LoVo (cell line): Measurements from ENCODE around the gene GH1.

Experiments
- DNase-seq: peaks from one replicate; pipeline ENCODE4 v3.0.0-alpha.2; 2016; ENCODE audit warnings: low spot score

The GH1 gene

DNA sequence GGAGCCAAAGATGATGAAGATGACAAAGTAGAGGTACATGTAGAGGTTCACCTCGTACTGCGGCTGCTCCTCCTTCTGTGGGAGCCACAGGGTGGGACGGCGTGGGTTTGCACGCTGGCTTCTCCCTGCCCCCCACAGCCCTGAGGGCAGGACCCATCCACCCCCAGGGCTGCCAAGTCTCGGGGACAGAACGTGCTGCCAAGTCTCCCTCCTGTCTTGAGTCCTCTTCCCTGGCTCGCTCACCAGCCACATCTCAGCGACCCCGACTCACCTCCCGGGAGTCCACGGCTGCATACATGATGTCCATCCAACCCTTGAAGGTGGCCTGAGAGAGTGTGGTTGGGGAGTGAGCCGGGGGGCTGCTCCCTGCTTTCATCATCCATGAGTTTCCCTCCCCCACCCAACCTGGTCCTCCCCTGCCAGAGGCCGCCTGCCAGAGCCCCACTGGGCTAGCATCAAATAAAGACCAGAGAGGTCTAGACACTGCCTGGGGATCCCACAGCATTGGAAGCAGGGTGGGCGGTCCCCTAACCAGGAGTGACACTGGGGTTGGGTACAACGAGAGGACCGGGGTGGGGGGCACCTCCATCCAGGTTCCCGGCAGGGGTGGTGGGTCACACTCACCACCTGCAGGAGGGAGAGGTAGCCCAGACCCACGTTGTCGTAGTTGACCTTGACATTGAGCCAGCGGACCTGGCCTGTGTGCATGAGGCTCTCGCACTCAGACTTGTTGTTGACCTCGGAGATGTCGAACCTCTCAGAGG, 26.3 kb upstream of the GH1 start:
- DNase-seq: no peak

- DNase-seq: no peak
Measured at GRCh38 chr17:63943745-63944144, 25.1 kb upstream of the GH1 start.

- no peak for DNase-seq
Measured at GRCh38 chr17:63942309-63942985, 23.8 kb upstream of the GH1 start.

- no peak for DNase-seq
Measured at GRCh38 chr17:63941751-63942150, 23.1 kb upstream of the GH1 start.

- DNase-seq: no peak
Measured at GRCh38 chr17:63941162-63941561, 22.5 kb upstream of the GH1 start.

GRCh38 chr17:63940584-63940983, 21.9 kb upstream of the GH1 start:
- no peak for DNase-seq

- no peak for DNase-seq
Measured at GRCh38 chr17:63939884-63940283, 21.2 kb upstream of the GH1 start.

GRCh38 chr17:63939401-63939800, 20.8 kb upstream of the GH1 start:
- DNase-seq: no peak

DNA sequence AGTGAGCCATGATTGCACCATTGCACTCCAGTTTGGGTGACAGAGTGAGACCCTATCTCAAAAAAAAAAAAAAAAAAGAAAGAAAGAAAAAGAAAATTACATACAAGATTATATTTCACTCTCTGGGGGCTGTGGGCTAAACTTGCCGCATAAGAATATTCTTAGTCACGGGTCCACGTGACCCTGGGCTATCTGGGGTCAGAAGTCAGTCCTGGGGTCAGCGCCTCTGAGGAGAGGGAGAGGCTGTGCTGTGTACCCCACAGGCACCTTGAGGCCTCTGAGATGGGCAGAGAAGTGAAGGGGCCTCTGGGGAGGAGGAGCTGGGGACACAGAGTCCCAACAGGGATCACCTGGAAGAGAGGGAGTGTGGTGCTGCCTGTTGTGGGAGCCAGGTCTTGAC, 19.3 kb upstream of the GH1 start:
- DNase-seq: no peak

- DNase-seq: no peak
Measured at GRCh38 chr17:63937319-63937718, 18.7 kb upstream of the GH1 start.

DNA sequence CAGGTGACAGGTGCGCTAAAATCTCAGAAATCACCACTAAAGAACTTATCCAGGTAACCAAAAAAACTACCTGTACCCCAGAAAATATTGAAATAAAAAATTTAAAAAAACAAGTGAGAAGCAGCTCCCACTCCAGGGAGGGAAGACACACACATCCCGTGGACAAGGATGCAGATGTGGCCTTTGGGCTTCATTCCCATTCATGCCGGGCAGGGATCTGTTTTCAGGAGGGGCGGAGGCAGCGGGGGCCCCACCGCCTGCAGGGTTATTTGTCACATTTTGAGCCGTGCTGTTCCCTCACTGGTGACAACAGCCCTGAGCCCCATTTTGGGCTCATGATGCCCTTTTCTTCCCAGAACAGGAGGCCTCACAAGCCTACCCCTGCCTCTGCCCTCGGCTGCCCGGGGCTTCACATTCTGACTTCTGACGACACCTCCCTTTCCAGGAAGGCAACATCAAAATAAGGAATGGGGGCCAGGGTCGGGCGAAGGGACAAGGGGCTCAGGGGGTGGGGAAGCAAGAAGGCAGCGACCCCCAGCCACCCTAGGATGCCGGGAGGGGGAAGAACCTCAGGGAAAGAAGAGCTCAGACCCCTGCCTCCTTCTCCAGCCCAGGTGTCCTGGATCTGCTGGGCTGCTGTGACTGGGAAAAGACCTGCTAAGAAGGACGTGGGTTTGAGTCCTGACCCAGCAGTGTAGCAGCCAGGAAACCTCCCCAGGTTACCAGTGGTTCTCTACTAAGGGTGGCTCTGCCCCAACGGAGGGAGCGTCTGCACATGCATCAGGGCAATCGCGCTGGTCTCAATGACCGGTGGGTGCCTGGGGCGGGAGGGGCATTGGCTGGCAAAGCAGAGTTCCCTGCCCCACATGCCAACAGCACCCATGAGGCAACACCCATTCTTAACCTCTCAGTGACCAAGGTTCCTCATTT, 15.8 kb upstream of the GH1 start:
- DNase-seq: no peak

- DNase-seq: no peak
Measured at GRCh38 chr17:63933598-63933997, 15.0 kb upstream of the GH1 start.

DNA sequence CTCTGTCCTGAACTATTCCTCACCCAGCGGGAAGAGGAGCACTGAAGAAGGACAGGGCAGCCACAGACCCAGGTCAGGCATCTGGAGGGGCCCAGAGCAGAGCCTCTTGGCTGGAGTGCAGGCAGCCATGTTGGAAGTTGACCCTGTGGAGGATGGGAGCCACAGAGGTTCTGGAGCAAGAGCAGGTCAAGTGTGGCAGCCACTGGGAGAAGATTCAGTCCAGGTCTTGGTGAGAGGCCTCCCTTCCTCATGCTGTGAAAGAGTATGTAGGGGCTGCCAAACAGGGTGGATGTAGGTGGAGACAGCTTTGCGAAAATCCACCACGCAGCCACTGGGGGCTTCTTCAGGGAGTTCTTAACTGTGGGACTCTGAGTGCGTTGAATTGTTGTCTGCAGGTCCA, 14.1 kb upstream of the GH1 start:
- no peak for DNase-seq

- no peak for DNase-seq
Measured at GRCh38 chr17:63931981-63932561, 13.4 kb upstream of the GH1 start, which contains the start of gene CD79B. Gene CD79B (minus strand): TSS chr17:63932331. CDS start chr17:63932261, 70 bp downstream.

DNA sequence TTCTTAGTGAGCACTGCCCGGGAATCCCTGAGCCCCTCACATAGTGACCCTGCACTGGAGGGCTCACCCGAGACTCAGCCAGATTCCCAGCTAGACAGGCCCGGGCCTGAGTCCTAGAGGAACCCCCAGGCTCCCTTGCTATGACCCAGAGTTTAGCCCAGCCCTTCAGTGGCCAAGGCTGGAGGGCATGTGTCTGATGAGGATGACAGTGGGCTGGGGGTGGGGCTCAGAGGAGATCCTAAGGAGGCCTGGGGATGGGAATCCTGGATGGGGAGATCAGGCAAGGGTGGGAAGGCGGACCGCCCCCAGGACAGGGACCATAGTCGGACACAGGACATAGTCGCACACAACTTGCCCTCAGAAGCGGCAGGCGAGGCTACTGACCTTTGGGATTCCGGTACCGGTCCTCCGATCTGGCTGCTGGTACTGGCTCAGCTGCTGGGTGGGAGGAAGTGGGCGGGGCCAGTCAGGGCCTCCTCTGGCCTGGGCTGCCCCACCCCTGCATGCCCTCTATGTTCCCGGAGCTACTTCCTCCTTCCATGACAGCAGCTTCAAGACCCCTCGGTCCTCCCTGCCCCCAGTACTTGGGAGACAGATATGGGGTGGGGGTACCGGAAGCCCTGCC, 12.4 kb upstream of the GH1 start:
- no peak for DNase-seq

DNA sequence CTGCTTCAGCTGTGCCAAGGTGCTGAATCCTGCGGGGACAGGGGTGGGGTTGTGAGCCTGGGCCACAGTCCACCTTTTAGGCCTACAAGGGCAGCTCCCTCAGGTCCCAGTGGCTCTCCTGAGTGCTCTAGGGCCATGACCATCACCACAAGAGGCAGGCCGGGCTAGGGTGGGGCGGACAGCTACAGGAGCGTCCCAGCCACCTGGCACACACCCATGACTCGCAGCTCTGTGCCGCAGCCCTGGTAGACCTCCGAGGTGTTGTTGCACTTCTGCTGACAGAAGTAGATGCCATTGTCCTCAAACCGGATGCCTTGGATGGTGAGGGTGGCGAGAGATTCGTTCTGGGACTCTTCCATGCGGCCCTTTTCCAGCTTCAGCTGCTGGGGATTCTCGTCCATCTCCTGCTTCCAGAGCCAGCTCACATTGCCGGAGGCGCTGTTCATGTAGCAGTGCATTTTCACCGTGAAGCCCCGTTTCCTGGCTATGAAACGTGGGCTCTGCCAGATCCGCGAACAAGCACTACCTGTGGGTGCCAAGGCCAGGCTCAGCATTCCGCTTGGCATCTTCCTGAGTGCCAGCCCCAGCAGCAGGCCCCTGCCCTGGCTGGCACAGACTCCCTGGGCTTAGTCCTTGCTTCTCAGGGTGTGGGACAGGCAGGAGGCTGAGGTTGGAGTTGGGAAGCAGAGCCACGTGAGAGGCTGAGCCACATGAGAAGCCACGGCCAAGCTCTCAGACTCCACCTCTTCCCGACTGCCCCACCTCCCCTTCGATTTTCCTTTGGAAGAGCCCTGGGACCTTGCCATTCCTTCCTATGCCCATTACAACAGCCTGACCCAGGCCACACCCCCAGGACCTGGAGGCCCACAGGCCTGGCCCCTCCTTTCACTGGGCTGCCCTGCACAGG, 11.5 kb upstream of the GH1 start:
- DNase-seq: no peak

DNA sequence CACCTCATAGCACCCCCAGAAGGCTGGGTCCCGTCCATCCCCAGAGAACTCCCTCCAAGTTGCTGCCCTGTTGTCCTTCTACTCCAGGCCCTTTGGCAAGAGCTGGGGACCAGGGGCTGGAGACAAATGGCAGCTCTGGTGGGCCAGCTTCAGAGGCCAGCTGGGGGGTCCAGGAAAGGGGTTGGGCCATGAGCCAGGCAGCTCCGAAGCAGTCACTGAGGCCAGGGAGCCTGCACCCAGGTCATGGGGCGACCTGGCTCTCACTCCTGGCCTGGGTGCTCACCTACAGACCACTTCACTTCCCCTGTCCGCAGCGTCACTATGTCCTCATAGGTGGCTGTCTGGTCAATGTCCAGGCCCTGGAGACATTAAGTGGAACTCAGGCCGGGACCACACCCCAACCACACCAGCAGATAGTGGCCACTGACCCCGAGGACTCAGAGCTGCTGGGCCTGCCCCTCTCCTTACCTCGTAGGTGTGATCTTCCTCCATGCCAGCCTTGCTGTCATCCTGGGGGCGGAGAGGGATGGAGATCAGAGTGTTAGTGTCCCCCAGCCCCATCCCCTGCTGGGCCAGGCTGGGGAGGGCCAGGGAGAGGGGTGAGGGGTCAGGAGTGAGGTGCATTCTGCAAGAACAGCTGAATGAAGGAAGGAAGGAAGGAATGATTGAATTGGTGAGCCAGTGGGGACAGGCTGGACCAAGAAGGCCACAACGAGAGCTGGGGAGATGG, 10.5 kb upstream of the GH1 start:
- DNase-seq: no peak

DNA sequence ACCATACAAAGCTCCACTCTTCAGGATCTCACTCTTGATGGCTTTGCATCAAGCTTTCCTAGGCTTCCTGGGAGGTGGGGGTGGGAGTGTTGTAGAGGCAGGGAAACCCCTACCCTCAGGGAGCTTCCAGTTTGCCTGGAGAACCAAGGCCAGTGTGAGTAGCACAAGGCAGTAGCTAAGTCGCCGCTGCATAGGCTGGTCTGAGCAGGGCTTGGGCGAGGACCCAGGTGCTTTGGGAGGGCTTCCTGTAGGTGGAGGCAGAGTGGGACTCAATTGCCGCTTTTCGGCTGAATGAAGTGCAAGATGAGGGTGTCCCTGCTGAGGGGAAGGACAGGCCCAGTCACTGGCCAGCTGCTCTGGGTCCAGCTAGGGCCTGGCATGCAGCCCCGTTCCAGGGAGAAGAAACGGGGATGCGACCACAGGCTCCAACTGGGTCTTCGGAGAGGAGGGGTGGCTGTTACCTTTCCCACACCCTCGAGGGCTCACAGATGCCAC, 9.6 kb upstream of the GH1 start:
- DNase-seq: no peak

DNA sequence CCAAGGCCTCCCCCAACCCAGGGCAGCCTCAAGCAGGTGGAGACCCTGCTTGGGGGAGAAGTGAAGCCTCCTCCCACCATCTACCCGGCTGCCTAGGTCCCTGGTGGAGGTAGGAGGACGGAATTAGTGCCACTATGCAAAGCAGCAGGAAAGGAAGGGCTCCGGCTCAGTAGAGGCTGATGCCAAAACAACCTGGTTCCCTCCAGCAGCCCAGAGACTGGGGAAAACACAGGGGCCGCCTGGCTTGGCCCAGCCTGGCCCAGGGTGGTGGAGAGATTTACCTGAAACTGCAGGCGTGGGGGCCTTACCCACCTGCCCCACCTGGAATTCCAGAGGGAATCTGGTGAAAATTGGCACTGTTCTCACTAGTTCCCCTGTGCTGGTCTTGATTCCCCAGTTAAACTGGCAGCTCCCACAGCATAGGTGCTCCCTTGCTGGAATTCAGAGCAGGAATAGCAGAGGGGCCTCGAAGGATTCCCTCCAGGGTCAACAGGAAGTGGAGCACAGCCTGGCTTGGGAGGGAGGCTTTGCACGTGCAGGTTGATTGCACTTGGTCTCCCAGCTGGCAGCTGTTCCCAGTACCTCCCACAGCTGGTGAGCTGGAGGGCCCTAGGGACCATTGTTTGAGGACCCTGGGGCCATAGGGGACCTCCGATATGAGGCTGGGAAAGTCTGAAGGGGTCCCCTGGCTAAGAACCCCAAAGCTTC, 9.0 kb upstream of the GH1 start:
- DNase-seq: no peak
